Cardiac fibroblast (primary cell): Measurements from ENCODE around the gene MAGEA10.

Experiments used
- DNase-seq, 2 donors: peaks; one replicate each; pipeline versions ENCODE4 v3.0.0 to v3.0.0-alpha.2; 2010; ENCODE audit warnings: low read depth in 2 of 2
- H3K4me3 ChIP-seq, 2 donors: replicated peaks in 1 of 2; 1 replicate in 1 of 2; 2 replicates in 1 of 2; pipeline ENCODE4 v1.5.1; 2011; ENCODE audit warnings: low read depth in 2 of 2, low read length in 2 of 2, mild to moderate bottlenecking in 2 of 2, moderate library complexity in 1 of 2
- TF ChIP-seq, protein P1 (sequence below): IDR thresholded peaks from one replicate; pipeline ENCODE4 v1.5.1; 2011; ENCODE audit warnings: low read depth, mild to moderate bottlenecking, low read length, inconsistent platforms

Gene MAGEA10

DNA sequence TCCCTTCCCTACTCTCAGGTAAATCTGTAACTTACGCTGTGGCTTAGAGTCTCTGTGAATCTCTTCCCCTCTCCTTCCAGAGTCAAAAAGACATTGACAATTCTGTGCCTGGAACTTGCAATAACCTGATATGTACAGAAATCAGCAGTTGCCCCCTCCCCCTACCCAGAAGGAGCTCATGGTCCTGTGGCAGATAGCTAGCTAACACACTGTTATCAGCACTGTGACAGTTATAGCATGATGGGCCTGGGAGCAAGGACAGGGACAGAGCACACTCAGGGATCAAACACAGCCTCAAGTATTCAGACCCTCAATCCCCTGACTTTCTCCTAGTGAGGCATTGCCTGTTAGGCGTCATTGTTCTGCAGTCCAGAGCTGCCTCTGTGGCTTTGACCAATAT, 18.7 kb upstream of the MAGEA10 start:
- no peak overlapping the region for H3K4me3 ChIP-seq
- TF ChIP-seq, protein P1, sequence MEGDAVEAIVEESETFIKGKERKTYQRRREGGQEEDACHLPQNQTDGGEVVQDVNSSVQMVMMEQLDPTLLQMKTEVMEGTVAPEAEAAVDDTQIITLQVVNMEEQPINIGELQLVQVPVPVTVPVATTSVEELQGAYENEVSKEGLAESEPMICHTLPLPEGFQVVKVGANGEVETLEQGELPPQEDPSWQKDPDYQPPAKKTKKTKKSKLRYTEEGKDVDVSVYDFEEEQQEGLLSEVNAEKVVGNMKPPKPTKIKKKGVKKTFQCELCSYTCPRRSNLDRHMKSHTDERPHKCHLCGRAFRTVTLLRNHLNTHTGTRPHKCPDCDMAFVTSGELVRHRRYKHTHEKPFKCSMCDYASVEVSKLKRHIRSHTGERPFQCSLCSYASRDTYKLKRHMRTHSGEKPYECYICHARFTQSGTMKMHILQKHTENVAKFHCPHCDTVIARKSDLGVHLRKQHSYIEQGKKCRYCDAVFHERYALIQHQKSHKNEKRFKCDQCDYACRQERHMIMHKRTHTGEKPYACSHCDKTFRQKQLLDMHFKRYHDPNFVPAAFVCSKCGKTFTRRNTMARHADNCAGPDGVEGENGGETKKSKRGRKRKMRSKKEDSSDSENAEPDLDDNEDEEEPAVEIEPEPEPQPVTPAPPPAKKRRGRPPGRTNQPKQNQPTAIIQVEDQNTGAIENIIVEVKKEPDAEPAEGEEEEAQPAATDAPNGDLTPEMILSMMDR, result no peak
- DNase-seq, result no peak

DNA sequence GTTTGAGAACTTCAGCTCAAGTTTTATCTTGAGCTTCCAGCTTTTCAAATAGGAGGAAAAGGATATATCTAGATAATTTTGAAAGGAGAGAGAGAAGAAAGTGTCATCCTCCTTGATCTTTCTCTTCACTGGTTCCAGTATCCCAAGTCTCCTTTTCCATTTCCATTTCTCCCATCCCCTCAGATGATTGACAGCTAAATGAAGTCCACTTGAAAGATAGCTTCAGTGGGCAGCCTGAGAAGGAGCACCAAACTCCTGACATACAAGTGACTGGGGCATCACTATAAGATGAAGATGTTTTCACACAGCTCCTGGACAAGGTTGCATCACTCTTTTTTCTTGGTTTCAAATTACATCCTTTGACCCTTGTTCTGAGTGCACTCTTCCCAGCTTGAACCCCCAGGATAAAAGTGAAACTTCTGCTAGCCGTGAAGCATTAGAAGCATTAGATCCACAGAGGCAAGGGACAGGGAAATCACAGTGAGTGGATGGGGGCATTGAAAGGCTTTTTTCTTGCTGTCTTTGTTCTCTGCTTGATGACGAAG, 17.5 kb upstream of the MAGEA10 start:
- no peak overlapping the region for H3K4me3 ChIP-seq
- TF ChIP-seq, protein P1, result no peak
- no peak for DNase-seq

DNA sequence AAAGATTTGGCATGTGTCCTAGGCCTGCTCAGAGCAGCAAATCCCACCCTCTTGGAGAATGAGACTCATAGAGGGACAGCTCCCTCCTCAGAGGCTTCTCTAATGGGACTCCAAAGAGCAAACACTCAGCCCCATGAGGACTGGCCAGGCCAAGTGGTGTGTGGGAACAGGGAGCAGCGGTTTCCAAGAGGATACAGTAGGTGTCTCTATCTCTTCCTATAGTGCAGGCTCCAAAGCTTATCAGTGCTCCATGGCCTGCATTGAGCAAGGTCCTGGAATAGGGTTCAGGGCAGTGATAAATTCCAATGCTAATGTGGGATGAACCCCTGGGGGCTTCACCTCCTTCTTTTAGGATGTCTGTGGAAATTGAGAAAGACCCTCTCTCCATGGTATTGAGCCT, 15.7 kb upstream of the MAGEA10 start:
- DNase-seq, result no peak
- TF ChIP-seq, protein P1, result no peak
- H3K4me3 ChIP-seq, result no peak overlapping the region

DNA sequence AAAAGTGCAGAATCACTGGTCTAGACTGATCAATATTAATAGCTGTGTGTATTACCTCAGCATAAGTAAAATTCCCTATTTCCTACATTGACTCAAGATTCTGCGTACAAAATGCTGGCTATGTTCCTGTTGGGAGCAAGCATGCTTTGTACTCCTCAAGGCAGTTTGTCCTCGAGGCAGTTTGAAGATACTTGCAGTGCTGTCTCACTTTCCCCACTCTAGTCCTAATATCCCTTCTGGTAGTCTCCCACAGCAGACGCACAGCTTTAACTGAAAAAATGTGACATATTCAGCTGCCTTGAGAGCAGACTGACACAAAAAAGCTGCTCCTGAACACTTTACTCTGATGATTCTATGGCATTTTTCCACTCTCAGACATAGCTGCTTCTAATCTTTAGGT, 12.9 kb upstream of the MAGEA10 start:
- H3K4me3 ChIP-seq, result no peak overlapping the region
- DNase-seq, result no peak
- TF ChIP-seq, protein P1, result no peak

DNA sequence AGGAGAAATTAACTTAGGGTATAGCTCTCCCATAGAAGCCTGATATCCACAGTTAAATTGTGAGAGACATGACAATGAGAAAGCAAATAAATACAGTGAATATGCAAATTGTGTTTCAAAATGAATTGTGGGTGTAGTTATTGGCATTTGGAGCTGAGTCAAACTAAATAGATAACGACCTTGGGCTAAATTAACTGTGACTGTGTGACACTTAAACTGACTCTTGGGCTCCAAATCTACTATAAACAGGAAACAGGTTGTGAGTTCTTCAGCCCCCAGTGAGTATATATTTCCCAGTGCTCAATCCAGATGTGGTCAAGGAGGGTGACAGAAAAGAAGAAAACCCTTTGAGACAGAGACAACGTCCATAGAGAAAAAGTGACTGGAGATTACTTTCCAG, 11.3 kb upstream of the MAGEA10 start:
- DNase-seq, result no peak
- H3K4me3 ChIP-seq, result no peak overlapping the region
- TF ChIP-seq, protein P1, result no peak

DNA sequence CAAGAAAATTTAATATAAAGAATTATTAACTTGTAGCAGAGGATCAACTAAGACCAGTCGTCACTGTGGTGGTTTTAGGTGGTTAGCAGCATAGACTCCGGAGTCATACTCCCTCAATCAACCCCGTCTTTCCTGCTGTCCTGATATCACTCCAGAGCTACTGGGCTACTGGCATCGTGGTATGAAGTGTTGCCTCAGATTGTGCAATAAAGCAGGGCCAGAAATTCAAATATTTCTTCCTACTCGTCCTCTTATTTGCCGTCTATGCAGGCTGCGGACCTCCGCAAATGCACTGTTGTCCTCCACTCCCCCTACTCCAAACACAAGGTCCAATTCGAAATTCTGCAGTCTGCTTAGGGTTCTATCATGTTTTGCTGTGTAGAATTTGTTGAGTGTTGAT, 1.2 kb upstream of the MAGEA10 start:
- TF ChIP-seq, protein P1, result no peak
- DNase-seq, result no peak
- no peak overlapping the region for H3K4me3 ChIP-seq

DNA sequence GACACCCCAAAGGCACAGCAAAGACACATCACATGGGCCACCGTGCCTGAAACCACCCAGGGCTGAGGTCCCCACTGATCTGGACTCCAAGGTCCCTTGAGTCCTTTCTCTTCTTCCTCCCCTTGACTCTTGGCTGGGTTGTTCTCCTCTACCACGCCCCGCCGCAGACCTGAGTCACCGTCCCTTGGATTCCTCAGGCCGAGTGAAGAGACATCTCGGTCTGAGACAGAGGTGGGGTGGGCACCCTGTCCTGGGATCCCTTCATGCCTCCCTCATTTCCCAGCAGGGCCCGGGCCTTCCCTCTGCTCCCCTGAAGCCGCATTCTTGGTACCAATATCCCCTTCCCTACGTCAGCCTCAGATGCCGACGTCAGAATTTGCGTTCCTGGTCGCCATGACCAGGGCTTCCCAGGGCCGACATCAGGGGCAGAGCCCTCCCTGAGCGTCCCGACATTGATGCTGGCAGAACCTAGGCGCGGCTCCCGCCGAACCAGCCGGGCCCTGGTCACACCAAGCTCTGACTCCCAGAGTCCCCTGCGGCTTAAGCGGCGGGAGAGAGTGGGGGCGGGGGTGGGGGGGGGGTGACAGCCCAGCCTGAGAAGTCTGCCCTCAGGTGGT, 498 bp downstream of the MAGEA10 start:
- TF ChIP-seq, protein P1, result no peak
- DNase-seq, result no peak
- no peak overlapping the region for H3K4me3 ChIP-seq
